Activated naive CD4-positive, alpha-beta T cell treated with anti-CD3 and anti-CD28 coated beads, Interleukin-2, amount 50 U/mL, for 72 hours (primary cell): Measurements from ENCODE around the gene ELN. TPM values are rescaled to one million over a fixed set of nuclear protein-coding genes. Genes with fewer than 3 reads are reported as not detected.
A peak's percentile ranks its signal among the peaks of the same experiment; 100 is the strongest.
"Not testable (repeated sequence)": the region's sequence is repeated elsewhere in the genome, so short reads cannot be mapped to it uniquely, and the experiment has no call there.

Experiments used
- ATAC-seq, 2 donors: fragments of 150-1000 bp; cut with Tn5 transposase; 2 replicates each; pipeline ENCODE4 v1.10.0; 2021; ENCODE audit warnings: mild to moderate bottlenecking in 2 of 2, moderate library complexity in 2 of 2
- DNase-seq, 2 donors: peaks; one replicate each; pipeline ENCODE4 v3.0.0; 2021 to 2022; ENCODE audit warnings: low spot score in 2 of 2
- H3K27ac Mint-ChIP-seq, 2 donors: one replicate each; pipeline ENCODE4 v1.8.0; 2022; ENCODE audit warnings: mild to moderate bottlenecking in 2 of 2, mixed read lengths in 2 of 2
- H3K36me3 Mint-ChIP-seq, 2 donors: one replicate each; pipeline ENCODE4 v1.8.0; 2022; ENCODE audit warnings: mixed read lengths in 2 of 2
- H3K9me3 Mint-ChIP-seq, 2 donors: one replicate each; pipeline ENCODE4 v1.8.0; 2022; ENCODE audit warnings: mixed read lengths in 2 of 2
- total RNA-seq, 2 donors: library from RNA; stranded (reverse); gene quantifications; one replicate each; pipeline ENCODE4 v1.2.3, GENCODE V29; 2022

Gene ELN
- total RNA-seq, 2 donors from 2014 or later, result not detected

GRCh38 chr7:73995821-73996511 lies 32.0 kb upstream of the ELN start:
- no peak for DNase-seq
- peaks cover 0 to 14% of the 10 kb centered on the region in 2 donors for H3K36me3 Mint-ChIP-seq
- H3K9me3 Mint-ChIP-seq, result peaks cover 8 to 16% of the 10 kb centered on the region in 2 donors
- ATAC-seq, result no peak
- H3K27ac Mint-ChIP-seq, result peak overlapping the region in 1 of 2 donors; percentile 74

- peaks cover 0 to 14% of the 10 kb centered on the region in 2 donors for H3K36me3 Mint-ChIP-seq
- no peak overlapping the region for H3K27ac Mint-ChIP-seq
- ATAC-seq, result no peak
- no peak for DNase-seq
- peaks cover 8 to 16% of the 10 kb centered on the region in 2 donors for H3K9me3 Mint-ChIP-seq
Measured at GRCh38 chr7:73997056-73997455, 30.9 kb upstream of the ELN start.

GRCh38 chr7:73999664-74000435 lies 28.1 kb upstream of the ELN start:
- ATAC-seq, result no peak

DNA sequence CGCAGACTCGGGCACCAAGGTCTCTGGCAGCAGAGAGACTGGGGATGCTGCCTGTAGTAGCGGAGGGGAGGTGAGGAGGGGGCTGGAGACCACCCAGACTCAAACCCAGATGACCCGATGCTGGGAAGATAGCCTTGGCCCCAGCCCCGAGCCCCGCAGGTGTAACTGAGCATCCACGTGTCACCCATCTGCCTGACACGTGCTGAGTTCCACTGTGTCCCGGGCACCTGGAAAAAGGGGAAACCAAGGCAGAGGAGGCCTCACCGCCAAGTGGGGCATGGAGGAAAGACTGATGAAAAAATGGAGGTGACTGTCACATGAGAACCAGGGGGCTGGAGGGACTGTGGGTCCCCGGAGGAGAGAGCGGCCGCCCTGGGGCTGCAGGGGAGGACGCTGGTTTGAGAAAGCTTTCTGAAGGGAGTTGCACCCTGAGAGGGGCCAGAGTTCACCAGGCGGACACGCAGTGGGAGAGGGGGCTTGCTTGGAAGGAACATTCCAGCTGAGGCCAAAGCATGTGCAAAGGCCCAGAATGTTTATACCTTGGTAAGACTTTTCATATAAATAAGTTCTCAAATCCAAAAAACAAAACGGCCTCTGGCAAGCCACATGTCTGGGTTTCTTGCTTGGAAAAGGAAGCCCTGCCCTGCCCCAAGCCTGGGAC lies 27.4 kb upstream of the ELN start:
- ATAC-seq (no peak), DNase-seq (no peak)
- Mint-ChIP-seq H3K9me3 (no peaks in the 10 kb centered on the region), H3K36me3 (no peaks in the 10 kb centered on the region), H3K27ac (peak overlapping the region in 1 of 2 donors; percentile 82)

More at GRCh38 chr7:73999664-74000435, 28.1 kb upstream of the ELN start:
- H3K27ac Mint-ChIP-seq, result no peak overlapping the region
- peaks cover 0 to 5% of the 10 kb centered on the region in 2 donors for H3K36me3 Mint-ChIP-seq
- DNase-seq, result no peak
- peaks cover 1 to 5% of the 10 kb centered on the region in 2 donors for H3K9me3 Mint-ChIP-seq

GRCh38 chr7:74001150-74001494 lies 26.9 kb upstream of the ELN start:
- Mint-ChIP-seq H3K27ac (peak overlapping the region in 1 of 2 donors; percentile 82), H3K9me3 (no peaks in the 10 kb centered on the region), H3K36me3 (no peaks in the 10 kb centered on the region)
- DNase-seq (no peak), ATAC-seq (no peak)

DNA sequence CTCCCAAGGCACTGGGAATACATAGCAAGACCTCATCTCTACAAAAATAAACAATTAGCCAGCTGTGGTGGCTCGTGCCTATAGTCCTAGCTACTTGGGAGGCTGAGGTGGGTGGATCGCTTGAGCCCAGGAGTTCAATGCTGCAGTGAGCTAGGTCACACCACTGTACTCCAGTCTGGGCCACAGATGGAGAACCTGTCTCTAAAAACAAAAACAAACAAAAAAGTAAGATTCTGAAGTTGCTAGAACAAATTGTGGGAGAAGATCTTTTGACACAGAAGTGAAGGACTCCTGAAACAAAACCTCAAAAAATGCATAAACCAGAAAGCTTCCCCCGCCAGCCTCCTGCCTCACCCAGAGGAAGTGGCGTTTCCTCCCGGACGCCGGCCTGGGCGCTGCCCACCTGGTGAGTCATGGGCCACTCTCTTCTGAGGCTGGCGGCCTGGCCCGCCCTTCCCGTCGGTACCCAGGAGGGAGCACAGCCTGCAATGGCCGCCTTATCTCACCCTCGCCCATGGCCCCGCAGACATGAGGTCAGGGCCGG lies 25.4 kb upstream of the ELN start:
- H3K9me3 Mint-ChIP-seq, result no peaks in the 10 kb centered on the region
- DNase-seq (peak in 1 of 2 donors; percentile 63), ATAC-seq (peak; percentile 34 to 97)
- no peaks in the 10 kb centered on the region for H3K36me3 Mint-ChIP-seq
- H3K27ac Mint-ChIP-seq, result peak overlapping the region; percentile 13 to 68

GRCh38 chr7:74003621-74004020 lies 24.4 kb upstream of the ELN start:
- ATAC-seq (no peak), DNase-seq (no peak)
- Mint-ChIP-seq H3K9me3 (no peaks in the 10 kb centered on the region), H3K36me3 (no peaks in the 10 kb centered on the region), H3K27ac (no peak overlapping the region)

GRCh38 chr7:74006032-74006431 lies 21.9 kb upstream of the ELN start:
- H3K36me3 Mint-ChIP-seq, result no peaks in the 10 kb centered on the region
- ATAC-seq (no peak), DNase-seq (no peak)
- no peak overlapping the region for H3K27ac Mint-ChIP-seq
- no peaks in the 10 kb centered on the region for H3K9me3 Mint-ChIP-seq

DNA sequence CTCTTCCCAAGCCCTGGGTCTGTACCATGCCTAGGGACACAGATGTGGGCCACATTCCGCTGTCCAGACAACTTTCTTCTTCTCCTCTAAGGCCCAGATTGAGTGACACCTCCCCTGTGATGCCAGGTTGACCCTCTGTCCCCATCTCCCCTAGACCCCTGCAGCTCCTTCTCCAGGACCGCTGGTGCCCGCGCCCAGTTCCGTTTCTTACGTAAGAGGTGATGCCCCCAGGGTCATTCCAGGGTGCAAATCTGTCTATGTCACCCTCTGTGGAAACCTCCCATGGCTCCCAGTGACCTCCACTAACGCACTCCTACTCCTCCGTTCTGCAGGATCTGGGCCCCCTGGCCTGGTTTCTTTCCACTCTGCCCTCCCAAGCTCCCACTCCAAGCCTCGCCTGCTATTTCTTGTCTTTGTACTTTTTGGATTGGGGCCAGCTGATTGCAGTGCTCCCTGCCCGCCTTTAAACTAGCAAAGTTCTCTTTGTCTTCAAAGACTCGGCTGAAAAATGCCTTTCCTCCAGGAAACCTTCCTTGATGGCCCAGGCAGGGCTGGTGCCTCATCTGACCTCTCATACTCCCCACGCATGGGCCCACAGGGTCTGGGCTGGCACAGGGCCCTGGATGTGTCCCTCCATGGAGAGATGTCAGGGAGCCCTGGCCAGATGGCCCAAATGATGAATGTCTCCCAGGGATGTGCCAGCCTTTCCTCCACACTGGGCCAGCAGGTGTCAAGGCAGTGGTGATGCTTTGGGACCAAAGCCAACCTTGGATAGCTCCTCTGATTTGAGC lies 21.3 kb upstream of the ELN start:
- H3K9me3 Mint-ChIP-seq, result no peaks in the 10 kb centered on the region
- H3K27ac Mint-ChIP-seq, result peak overlapping the region in 1 of 2 donors; percentile 15
- DNase-seq, result no peak
- no peaks in the 10 kb centered on the region for H3K36me3 Mint-ChIP-seq
- no peak for ATAC-seq

DNA sequence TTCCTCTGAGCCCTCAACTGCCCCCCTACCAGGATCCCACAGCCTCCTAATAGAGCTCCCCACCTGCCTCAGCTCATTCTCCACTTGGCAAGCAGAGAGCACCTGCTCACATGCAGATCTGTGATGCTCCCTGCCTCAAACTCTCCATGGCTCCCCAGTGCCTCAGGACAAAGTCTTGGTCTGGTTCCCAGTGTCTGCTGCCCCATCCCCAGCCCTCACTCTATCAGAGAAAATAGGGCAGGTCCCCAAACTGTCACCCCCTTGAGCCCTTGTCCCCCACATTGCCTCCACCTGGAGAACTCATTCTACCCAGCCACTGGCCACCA lies 20.8 kb upstream of the ELN start:
- no peaks in the 10 kb centered on the region for H3K9me3 Mint-ChIP-seq
- no peak for ATAC-seq

DNA sequence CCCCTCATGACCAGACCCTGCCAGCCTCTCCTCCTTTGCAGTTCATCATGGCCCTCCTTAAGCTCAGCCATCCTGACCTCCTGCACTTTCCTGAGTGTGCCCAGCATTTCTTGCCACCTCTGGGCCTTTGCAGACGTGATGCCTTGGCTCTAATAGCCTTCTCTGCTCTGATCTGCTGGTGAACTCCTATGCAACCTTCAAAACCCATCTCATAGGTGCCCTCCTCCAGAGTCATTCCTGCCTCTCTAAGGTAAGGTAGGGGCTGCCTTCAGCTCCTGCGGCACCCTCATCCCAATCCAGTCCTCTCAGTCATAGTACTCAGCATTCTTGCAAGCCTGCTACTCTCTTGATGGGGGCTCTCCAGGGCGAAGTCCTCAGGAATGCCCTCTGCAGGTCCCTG lies 19.3 kb upstream of the ELN start:
- DNase-seq, result no peak
- Mint-ChIP-seq H3K27ac (no peak overlapping the region), H3K36me3 (no peaks in the 10 kb centered on the region), H3K9me3 (no peaks in the 10 kb centered on the region)
- no peak for ATAC-seq

More for the DNA sequence above, 20.8 kb upstream of the ELN start:
- DNase-seq, result no peak
- Mint-ChIP-seq H3K27ac (no peak overlapping the region), H3K36me3 (no peaks in the 10 kb centered on the region)

GRCh38 chr7:74009719-74010118 lies 18.3 kb upstream of the ELN start:
- Mint-ChIP-seq H3K36me3 (no peaks in the 10 kb centered on the region), H3K27ac (no peak overlapping the region), H3K9me3 (no peaks in the 10 kb centered on the region)
- no peak for ATAC-seq
- no peak for DNase-seq

- ATAC-seq, result no peak
- DNase-seq, result no peak
- no peaks in the 10 kb centered on the region for H3K9me3 Mint-ChIP-seq
Measured at GRCh38 chr7:74010407-74010806, 17.6 kb upstream of the ELN start.

GRCh38 chr7:74011421-74011820 lies 16.6 kb upstream of the ELN start:
- not testable (repeated sequence) for H3K9me3 Mint-ChIP-seq, H3K36me3 Mint-ChIP-seq, DNase-seq, H3K27ac Mint-ChIP-seq, ATAC-seq

More at GRCh38 chr7:74010407-74010806, 17.6 kb upstream of the ELN start:
- H3K36me3 Mint-ChIP-seq, result no peaks in the 10 kb centered on the region
- no peak overlapping the region for H3K27ac Mint-ChIP-seq

- H3K9me3 Mint-ChIP-seq, result no peaks in the 10 kb centered on the region
- DNase-seq (no peak), ATAC-seq (no peak)
- H3K27ac Mint-ChIP-seq, result no peak overlapping the region
- H3K36me3 Mint-ChIP-seq, result no peaks in the 10 kb centered on the region
Measured at GRCh38 chr7:74012842-74013249, 15.1 kb upstream of the ELN start.

- Mint-ChIP-seq H3K27ac (no peak overlapping the region), H3K9me3 (no peaks in the 10 kb centered on the region), H3K36me3 (no peaks in the 10 kb centered on the region)
- DNase-seq (no peak), ATAC-seq (no peak)
Measured at GRCh38 chr7:74013539-74014272, 14.3 kb upstream of the ELN start.
